ENCODE data around the gene ADGRE2.

DNA sequence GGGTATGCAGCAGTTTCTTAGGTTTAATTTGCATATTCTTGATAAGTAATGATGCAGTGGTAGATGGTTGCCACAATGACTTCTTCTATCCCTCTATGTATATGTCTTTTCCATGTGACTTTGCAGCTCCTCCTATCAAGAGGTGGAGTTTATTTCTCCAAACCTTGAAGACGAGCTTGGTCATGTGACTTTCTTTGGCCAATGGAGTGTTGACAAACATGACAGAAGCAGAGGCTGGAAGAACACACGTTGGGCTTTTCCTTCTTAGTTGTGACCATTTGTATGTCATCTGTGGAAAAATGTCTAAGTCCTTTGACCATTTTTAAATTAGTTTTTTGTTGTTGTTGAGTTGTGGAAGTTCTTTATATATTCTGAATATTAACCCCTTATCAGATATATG lies 56.2 kb downstream of the ADGRE2 start:
- TF ChIP-seq, protein P1, sequence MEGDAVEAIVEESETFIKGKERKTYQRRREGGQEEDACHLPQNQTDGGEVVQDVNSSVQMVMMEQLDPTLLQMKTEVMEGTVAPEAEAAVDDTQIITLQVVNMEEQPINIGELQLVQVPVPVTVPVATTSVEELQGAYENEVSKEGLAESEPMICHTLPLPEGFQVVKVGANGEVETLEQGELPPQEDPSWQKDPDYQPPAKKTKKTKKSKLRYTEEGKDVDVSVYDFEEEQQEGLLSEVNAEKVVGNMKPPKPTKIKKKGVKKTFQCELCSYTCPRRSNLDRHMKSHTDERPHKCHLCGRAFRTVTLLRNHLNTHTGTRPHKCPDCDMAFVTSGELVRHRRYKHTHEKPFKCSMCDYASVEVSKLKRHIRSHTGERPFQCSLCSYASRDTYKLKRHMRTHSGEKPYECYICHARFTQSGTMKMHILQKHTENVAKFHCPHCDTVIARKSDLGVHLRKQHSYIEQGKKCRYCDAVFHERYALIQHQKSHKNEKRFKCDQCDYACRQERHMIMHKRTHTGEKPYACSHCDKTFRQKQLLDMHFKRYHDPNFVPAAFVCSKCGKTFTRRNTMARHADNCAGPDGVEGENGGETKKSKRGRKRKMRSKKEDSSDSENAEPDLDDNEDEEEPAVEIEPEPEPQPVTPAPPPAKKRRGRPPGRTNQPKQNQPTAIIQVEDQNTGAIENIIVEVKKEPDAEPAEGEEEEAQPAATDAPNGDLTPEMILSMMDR (conservative IDR thresholded peaks at IDR 0.05 in 1 of 2, IDR thresholded peaks at IDR 0.05 in 1 of 2; ENCODE audit: low read depth in 1 of 2, low read length in 2 of 2) = no peak
- no peak for TF ChIP-seq EZH2 (IDR thresholded peaks at IDR 0.05; ENCODE audit: low read length, missing control alignments)
